DMS53 treated with DMSO at 0.1 percent for 48 hours (cell line): ENCODE data around the gene AGBL1.

Experiments
- DNase-seq: peaks from one replicate; lab custom pipeline; 2025; ENCODE audit not compliant: unreplicated experiment; lab: John Stamatoyannopoulos, UW

The AGBL1 gene

GRCh38 chr15:86912661-86913060 is 833.0 kb downstream of the AGBL1 start:
- no peak for DNase-seq

GRCh38 chr15:86915811-86916331 is 836.2 kb downstream of the AGBL1 start:
- no peak for DNase-seq

- DNase-seq: no peak
These were observed 837.1 kb downstream of the AGBL1 start for GRCh38 chr15:86916671-86917360.

- DNase-seq: no peak
These were observed 837.6 kb downstream of the AGBL1 start for GRCh38 chr15:86917361-86917671.

GRCh38 chr15:86919581-86919980 is 839.9 kb downstream of the AGBL1 start:
- no peak for DNase-seq

- DNase-seq: no peak
These were observed 849.8 kb downstream of the AGBL1 start for GRCh38 chr15:86929461-86929860.

GRCh38 chr15:86932456-86932855 is 852.8 kb downstream of the AGBL1 start:
- no peak for DNase-seq

- no peak for DNase-seq
These were observed 856.2 kb downstream of the AGBL1 start for GRCh38 chr15:86935841-86936240.

GRCh38 chr15:86942285-86942684 is 862.6 kb downstream of the AGBL1 start:
- DNase-seq: no peak

- DNase-seq: no peak
These were observed 869.0 kb downstream of the AGBL1 start for GRCh38 chr15:86948719-86949118.

- no peak for DNase-seq
These were observed 879.6 kb downstream of the AGBL1 start for GRCh38 chr15:86959254-86959653.

GRCh38 chr15:86961669-86962068 is 882.0 kb downstream of the AGBL1 start:
- no peak for DNase-seq

GRCh38 chr15:86964271-86964670 is 884.6 kb downstream of the AGBL1 start:
- DNase-seq: no peak

- DNase-seq: no peak
These were observed 888.6 kb downstream of the AGBL1 start for GRCh38 chr15:86968244-86968643.

GRCh38 chr15:86969364-86969763 is 889.7 kb downstream of the AGBL1 start:
- DNase-seq: no peak

GRCh38 chr15:86973284-86973844 is 893.7 kb downstream of the AGBL1 start:
- no peak for DNase-seq

- no peak for DNase-seq
These were observed 908.4 kb downstream of the AGBL1 start for GRCh38 chr15:86988033-86988432.

- DNase-seq: no peak
These were observed 942.1 kb downstream of the AGBL1 start for GRCh38 chr15:87021751-87022150.

- DNase-seq: no peak
These were observed 952.0 kb downstream of the AGBL1 start for GRCh38 chr15:87031540-87032230.

GRCh38 chr15:87032295-87032694 is 952.6 kb downstream of the AGBL1 start:
- DNase-seq: no peak

- DNase-seq: no peak
These were observed 953.4 kb downstream of the AGBL1 start for GRCh38 chr15:87033056-87033455.

- DNase-seq: no peak
These were observed 955.2 kb downstream of the AGBL1 start for GRCh38 chr15:87034886-87035285.
